T-helper 9 cell (primary cell): Measurements from ENCODE around the gene IPP.
"Not testable (repeated sequence)": the region's sequence is repeated elsewhere in the genome, so short reads cannot be mapped to it uniquely, and the experiment has no call there.

Experiments used
- DNase-seq: peaks from one replicate; pipeline ENCODE4 v3.0.0-alpha.2; 2020

Gene IPP

GRCh38 chr1:45679123-45679522 lies 71.3 kb downstream of the IPP start:
- no peak for DNase-seq

- DNase-seq, result no peak
Measured at GRCh38 chr1:45678489-45678888, 72.0 kb downstream of the IPP start.

GRCh38 chr1:45677751-45678245 lies 72.7 kb downstream of the IPP start:
- no peak for DNase-seq

- not testable (repeated sequence) for DNase-seq
Measured at GRCh38 chr1:45676553-45676952, 73.9 kb downstream of the IPP start.

GRCh38 chr1:45674478-45674877 lies 76.0 kb downstream of the IPP start:
- DNase-seq, result no peak

- no peak for DNase-seq
Measured at GRCh38 chr1:45673956-45674355, 76.5 kb downstream of the IPP start.

GRCh38 chr1:45669859-45670655 lies 80.4 kb downstream of the IPP start:
- DNase-seq, result no peak

- DNase-seq, result no peak
Measured at GRCh38 chr1:45669379-45669778, 81.1 kb downstream of the IPP start.

GRCh38 chr1:45668526-45668925 lies 81.9 kb downstream of the IPP start:
- no peak for DNase-seq

- no peak for DNase-seq
Measured at GRCh38 chr1:45667321-45668111, 82.9 kb downstream of the IPP start.

GRCh38 chr1:45666836-45667235 lies 83.6 kb downstream of the IPP start:
- DNase-seq, result no peak

GRCh38 chr1:45660336-45660735 lies 90.1 kb downstream of the IPP start:
- no peak for DNase-seq

- no peak for DNase-seq
Measured at GRCh38 chr1:45659222-45659621, 91.2 kb downstream of the IPP start.

GRCh38 chr1:45658171-45658570 lies 92.3 kb downstream of the IPP start:
- no peak for DNase-seq

GRCh38 chr1:45656573-45657226 lies 93.8 kb downstream of the IPP start:
- DNase-seq, result no peak

GRCh38 chr1:45654540-45655280 lies 95.7 kb downstream of the IPP start:
- DNase-seq, result no peak
